SJSA1 (cell line): ENCODE results near the gene UBAP2L. TPM values are rescaled to one million over a fixed set of nuclear protein-coding genes. Genes with fewer than 3 reads are reported as not detected.
A peak's percentile ranks its signal among the peaks of the same experiment; 100 is the strongest.
"Not testable (repeated sequence)": the region's sequence is repeated elsewhere in the genome, so short reads cannot be mapped to it uniquely, and the experiment has no call there.

Source experiments
- DNase-seq, 2 experiments: peaks; one replicate each; pipeline ENCODE4 v3.0.0-alpha.2; 2015 to 2020; ENCODE audit warnings: low spot score in 2 of 2, low read depth in 1 of 2
- H3K27ac ChIP-seq: fragments of 250-450 bp; sonication (Bioruptor Pico); 2 replicates; pipeline ENCODE4 v1.5.1; 2020; ENCODE audit warnings: mild to moderate bottlenecking, moderate library complexity
- H3K27me3 ChIP-seq: fragments of 250-450 bp; sonication (Bioruptor Pico); replicated peaks from 2 replicates; pipeline ENCODE4 v1.5.1; 2020; ENCODE audit warnings: mild to moderate bottlenecking, moderate library complexity
- H3K36me3 ChIP-seq: fragments of 250-450 bp; sonication (Bioruptor Pico); 2 replicates; pipeline ENCODE4 v1.5.1; 2020; ENCODE audit warnings: mild to moderate bottlenecking
- H3K4me1 ChIP-seq: fragments of 250-450 bp; sonication (Bioruptor Pico); replicated peaks from 2 replicates; pipeline ENCODE4 v1.6.1; 2021; ENCODE audit warnings: mild to moderate bottlenecking
- H3K4me3 ChIP-seq: fragments of 250-450 bp; sonication (Bioruptor Pico); 2 replicates; pipeline ENCODE4 v1.5.1; 2020; ENCODE audit warnings: mild to moderate bottlenecking
- H3K9me3 ChIP-seq: fragments of 250-450 bp; sonication (Bioruptor Pico); replicated peaks from 2 replicates; pipeline ENCODE4 v1.5.1; 2020; ENCODE audit warnings: mild to moderate bottlenecking
- total RNA-seq: library from RNA; depleted of rRNA; stranded (reverse); fragments of >200 nt; shearing (Covaris generic); gene quantifications from 2 replicates; pipeline ENCODE4 v1.2.3, GENCODE V29; 2014

Gene UBAP2L
- total RNA-seq, 1 experiment from 2014 or later: 92.1 TPM

DNA sequence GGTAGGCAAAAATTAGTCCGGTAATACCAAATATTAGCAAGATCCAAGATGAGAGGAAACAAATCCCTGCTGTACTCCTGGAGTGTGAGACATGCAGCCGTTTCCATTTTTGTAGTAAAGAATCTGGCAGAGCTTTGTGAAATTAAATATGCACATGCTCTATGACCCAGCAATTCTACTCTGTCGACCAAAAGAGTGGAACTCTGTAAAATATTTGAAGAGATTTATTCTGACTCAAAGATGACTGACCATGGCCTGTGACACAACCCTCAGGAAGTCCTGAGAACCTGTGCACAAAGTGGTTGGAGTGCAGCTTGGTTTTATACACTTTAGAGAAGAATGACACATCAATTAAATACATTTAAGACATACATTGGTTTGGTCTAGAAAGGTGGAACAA lies 67.9 kb downstream of the UBAP2L start:
- H3K4me1 ChIP-seq: no peaks in the 10 kb centered on the region
- H3K9me3 ChIP-seq: no peaks in the 10 kb centered on the region
- H3K36me3 ChIP-seq: no peaks in the 10 kb centered on the region
- 0 out of 2 replicates have a peak, but pooled peaks cover 4% of the 10 kb centered on the region for H3K27me3 ChIP-seq
- DNase-seq: no peak
- no peak overlapping the region for H3K4me3 ChIP-seq
- H3K27ac ChIP-seq: no peak overlapping the region

DNA sequence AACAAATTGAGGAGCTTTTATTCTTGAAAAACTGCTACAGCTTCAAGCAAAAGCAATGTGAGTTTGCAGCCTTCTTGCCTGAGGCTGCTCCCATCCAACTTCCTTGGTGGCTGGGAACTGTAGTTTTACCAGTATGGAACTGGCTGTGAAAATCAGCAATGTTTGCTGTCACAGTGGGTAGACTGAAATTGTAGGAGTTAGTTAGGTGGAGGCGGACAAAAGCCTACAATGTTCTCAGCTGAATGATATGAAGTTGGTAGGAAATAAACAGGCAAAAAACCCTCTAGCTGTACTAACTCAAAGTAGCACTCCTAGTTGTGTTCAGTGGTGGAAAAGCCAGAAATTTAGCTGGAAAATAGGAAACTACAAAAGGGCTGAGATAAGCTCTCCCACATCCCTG lies 70.2 kb downstream of the UBAP2L start:
- no peaks in the 10 kb centered on the region for H3K36me3 ChIP-seq
- no peak for DNase-seq
- H3K9me3 ChIP-seq: peaks cover 5% of the 10 kb centered on the region
- H3K27me3 ChIP-seq: 0 out of 2 replicates have a peak, but pooled peaks cover 4% of the 10 kb centered on the region
- no peaks in the 10 kb centered on the region for H3K4me1 ChIP-seq
- no peak overlapping the region for H3K4me3 ChIP-seq
- no peak overlapping the region for H3K27ac ChIP-seq

DNA sequence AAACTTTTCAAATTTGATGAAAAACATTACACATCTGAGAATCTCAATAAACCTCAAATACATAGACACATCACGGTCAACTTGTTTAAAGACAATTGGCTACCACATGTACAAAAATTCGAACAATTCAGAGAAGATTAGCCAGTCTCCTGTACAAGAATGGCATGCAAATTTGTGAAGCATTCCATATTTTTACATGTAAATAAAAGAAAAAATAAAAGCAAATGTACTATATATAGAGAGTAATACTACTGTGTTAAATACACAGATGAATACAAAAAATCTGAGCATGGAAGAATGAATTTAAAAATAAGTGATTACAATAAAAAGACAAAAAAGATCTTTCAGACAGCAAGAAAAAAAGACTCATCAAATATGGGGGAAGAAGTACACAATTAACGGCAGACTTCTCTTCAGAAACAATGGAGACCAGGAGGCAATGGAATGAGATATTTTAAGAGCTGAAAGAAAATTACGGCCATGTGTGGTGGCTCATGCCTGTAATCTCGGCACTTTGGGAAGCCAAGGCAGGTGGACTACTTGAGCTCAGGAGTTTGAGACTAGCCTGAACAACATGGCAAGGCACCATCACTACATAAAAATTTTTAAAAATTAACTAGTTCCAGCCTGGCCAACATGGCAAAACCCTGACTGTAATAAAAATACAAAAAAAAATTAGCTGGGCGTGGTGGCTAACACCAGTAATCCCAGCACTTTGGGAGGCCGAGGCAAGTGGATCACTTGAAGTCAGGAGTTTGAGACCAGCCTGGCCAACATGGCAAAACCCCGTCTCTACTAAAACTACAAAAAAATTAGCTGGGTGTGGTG lies 74.9 kb downstream of the UBAP2L start:
- no peak for DNase-seq
- H3K27me3 ChIP-seq: no peaks in the 10 kb centered on the region
- no peak overlapping the region for H3K27ac ChIP-seq
- H3K4me3 ChIP-seq: no peak overlapping the region
- H3K9me3 ChIP-seq: peaks cover 11% of the 10 kb centered on the region
- H3K36me3 ChIP-seq: no peaks in the 10 kb centered on the region
- no peaks in the 10 kb centered on the region for H3K4me1 ChIP-seq

DNA sequence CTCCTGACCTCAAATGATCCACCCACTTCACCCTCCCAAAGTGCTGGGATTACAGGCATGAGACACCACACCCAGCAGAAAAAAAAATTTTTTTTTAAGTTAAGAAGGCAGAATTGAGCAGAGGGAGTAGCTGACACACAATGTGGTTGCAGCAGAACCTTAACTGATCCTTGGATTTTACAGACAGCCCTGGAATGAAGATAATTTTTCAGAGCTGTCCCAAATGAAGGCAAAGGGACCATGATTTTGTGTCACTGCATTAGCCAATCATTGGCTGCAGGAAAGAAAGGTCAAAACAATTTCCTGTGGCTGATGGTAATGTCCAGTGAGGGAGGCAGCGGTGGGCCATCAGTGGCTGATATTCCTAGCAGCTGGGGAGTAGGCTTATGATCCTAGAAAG lies 80.8 kb downstream of the UBAP2L start:
- no peak overlapping the region for H3K27ac ChIP-seq
- H3K9me3 ChIP-seq: no peaks in the 10 kb centered on the region
- no peak for DNase-seq

DNA sequence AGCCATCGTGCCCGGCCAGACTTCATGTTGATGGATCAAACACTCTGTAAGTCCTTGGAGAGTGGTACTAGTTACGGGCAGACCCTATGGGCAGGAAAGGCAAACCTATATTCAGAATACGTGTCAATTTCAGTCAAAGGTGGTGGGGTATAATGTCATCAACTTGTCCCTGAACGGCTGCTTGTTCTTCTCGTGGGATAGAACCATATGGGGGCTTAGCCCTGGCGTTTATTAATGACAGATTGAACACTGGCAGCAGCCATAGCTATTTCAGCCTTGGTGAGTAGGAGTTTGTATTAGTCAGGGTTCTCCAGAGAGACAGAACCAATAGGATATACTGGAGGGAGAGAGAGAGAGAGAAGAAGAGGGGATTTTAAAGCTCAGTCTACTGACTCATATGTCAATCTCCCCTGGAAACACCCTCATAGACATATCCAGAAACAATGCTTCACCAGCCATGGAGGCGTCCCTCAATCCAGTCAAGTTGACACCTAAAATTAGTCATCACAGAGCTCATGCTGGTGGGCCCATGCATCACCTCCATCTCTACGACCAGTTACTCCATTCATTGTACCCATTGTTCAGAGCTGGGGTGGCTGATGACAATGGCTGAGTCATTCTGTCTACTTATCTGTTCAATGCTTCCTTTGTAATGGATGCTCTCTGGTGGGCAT lies 84.0 kb downstream of the UBAP2L start:
- DNase-seq: peak; percentile 43 to 70
- no peaks in the 10 kb centered on the region for H3K9me3 ChIP-seq
- peaks cover 6% of the 10 kb centered on the region for H3K4me1 ChIP-seq
- H3K27me3 ChIP-seq: no peaks in the 10 kb centered on the region
- H3K36me3 ChIP-seq: no peaks in the 10 kb centered on the region
- no peak overlapping the region for H3K27ac ChIP-seq
- no peak overlapping the region for H3K4me3 ChIP-seq

More for the DNA sequence above, 80.8 kb downstream of the UBAP2L start:
- no peak overlapping the region for H3K4me3 ChIP-seq
- no peaks in the 10 kb centered on the region for H3K27me3 ChIP-seq
- H3K4me1 ChIP-seq: peaks cover 6% of the 10 kb centered on the region
- H3K36me3 ChIP-seq: no peaks in the 10 kb centered on the region

DNA sequence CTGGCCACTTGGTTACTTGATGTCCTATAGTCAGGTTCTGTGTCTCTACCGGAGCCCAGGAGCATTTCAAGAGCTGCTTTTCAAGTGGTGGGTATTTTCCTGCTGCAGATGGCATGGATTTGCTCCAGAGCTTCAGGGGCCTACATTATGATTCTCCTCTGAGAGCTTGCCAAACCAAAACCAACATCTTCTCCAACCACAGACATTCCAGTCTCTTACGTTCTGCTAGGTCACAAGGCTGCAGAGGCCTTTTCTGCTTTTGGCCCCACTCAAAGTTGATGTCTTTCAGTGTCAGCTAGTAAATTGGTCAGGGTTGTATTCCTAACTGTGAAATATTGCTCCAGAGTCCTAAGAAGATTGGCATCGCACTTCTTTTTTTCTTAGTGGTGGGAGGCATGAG lies 85.4 kb downstream of the UBAP2L start:
- H3K4me1 ChIP-seq: peaks cover 6% of the 10 kb centered on the region
- H3K9me3 ChIP-seq: no peaks in the 10 kb centered on the region
- no peak overlapping the region for H3K27ac ChIP-seq

DNA sequence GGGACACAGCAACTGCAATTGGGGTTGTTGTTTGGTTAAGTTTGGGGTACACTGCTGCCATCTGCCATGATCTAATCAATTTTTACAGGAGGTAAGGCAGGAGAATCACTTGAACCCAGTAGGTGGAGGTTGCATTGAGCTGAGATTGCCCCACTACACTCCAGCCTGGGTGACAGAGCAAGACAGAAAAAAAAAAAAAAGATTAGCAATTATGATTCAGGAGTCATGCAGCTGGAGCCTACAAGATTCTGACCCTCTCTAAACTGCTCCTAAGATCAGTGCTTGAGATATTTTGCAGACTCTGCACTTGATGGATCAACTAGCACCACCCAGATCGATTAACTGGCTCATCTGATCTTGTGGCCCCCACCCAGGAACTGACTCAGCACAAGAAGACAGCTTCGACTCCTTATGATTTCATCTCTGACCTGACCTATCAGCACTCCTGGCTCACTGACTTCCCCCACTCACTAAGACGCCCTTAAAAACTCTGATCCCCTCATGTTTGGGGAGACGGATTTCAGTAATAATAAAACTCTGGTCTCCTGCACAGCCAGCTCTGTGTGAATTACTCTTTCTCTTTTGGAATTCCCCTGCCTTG lies 87.0 kb downstream of the UBAP2L start:
- not testable (repeated sequence) for H3K27me3 ChIP-seq, H3K9me3 ChIP-seq, DNase-seq, H3K27ac ChIP-seq, H3K4me1 ChIP-seq, H3K36me3 ChIP-seq, H3K4me3 ChIP-seq

More for the DNA sequence above, 85.4 kb downstream of the UBAP2L start:
- no peak overlapping the region for H3K4me3 ChIP-seq
- no peaks in the 10 kb centered on the region for H3K27me3 ChIP-seq
- DNase-seq: no peak
- H3K36me3 ChIP-seq: no peaks in the 10 kb centered on the region

DNA sequence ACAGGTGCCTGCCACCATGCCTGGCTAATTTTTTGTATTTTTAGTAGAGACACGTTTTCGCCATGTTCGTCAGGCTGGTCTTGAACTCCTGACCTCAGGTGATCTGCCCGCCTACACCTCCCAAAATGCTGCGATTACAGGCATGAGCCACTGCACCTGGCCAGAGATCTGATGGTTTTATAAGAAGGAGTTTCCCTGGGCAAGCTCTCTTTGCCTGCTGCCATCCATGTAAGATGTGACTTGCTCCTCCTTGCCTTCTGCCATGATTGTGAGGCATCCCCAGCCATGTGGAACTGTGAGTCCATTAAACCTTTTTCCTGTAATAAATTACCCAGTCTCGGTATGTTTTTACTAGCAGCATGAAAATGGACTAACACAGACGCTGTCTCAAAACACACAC lies 88.4 kb downstream of the UBAP2L start:
- not testable (repeated sequence) for H3K27me3 ChIP-seq, H3K4me1 ChIP-seq

DNA sequence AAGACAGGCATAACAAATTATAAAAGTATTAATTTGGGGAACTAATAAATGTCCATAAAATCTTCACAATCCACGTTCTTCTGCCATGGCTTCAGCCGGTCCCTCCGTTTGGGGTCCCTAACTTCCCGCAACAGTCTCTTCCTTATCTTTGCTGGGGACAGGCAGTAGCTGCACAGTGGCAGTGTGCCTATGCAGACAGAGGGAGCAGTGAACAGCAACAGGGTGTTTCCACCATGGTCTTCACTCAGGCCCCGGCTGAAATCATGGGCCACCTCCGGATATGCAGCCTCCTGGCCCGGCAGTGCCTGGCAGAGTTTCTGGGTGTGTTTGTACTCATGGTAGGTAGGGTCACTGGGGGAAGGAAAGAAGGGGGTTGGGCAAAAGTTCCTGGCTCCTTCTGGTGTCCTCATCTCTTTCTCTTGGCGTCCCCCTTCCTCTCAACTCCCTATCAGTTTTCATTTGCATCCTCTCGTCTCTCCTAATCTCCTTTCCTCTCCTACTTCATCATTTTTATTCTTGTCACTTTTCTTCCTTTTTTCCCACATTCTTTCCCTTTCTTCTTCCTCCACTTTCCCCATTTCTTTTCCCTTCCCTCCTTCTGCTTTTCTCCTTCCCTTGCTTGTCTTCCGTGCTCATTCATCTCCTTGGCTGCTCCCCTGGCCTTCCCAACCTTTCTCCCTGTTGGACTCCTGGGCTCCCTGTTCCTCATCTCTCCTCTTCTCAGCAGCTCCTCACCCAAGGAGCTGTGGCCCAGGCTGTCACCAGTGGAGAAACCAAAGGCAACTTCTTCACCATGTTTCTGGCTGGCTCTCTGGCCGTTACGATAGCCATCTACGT lies 91.7 kb downstream of the UBAP2L start:
- not testable (repeated sequence) for H3K36me3 ChIP-seq, H3K27me3 ChIP-seq, H3K4me1 ChIP-seq, H3K4me3 ChIP-seq, DNase-seq, H3K27ac ChIP-seq, H3K9me3 ChIP-seq

More for the DNA sequence above, 88.4 kb downstream of the UBAP2L start:
- H3K27ac ChIP-seq, H3K4me3 ChIP-seq, H3K36me3 ChIP-seq, H3K9me3 ChIP-seq, DNase-seq: not testable (repeated sequence)

DNA sequence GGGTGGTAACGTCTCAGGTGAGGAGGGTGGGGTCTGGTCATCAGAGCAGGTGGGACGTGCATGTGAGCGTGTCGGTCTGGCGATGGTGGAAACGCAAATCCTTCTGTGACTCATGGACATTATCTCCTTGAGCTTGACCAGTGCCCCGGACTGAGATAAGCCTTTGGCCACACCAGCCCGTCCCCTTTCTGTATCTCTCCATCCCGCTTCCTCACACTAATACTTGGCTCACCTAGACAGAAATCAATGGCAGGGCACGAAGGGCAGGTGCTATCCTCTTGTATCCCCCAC lies 92.3 kb downstream of the UBAP2L start:
- DNase-seq: no peak
- H3K27ac ChIP-seq: no peak overlapping the region
- 0 out of 2 replicates have a peak, but pooled peaks cover 4% of the 10 kb centered on the region for H3K9me3 ChIP-seq
- H3K4me1 ChIP-seq: no peaks in the 10 kb centered on the region; the same call in 1 of the 2 replicates
- no peak overlapping the region for H3K4me3 ChIP-seq
- 0 out of 2 replicates have a peak, but pooled peaks cover 6% of the 10 kb centered on the region for H3K27me3 ChIP-seq
- no peaks in the 10 kb centered on the region for H3K36me3 ChIP-seq

DNA sequence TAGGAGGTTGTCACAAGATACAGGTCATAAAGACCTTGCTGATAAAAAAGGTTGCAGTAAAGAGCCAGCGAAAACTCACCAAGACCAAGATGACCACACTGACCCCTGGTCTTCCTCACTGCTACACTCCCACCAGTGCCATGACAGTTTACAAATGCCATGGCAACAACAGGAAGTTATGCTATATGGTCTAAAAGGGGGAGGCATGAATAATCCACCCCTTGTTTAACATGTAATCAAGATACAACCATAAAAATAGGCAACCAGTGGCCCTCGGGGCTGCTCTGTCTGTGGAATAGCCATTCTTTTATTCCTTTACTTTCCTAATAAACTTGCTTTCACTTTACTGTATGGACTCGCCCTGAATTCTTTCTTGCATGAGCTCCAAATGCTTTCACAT lies 93.5 kb downstream of the UBAP2L start:
- H3K36me3 ChIP-seq, H3K27me3 ChIP-seq, H3K27ac ChIP-seq, H3K9me3 ChIP-seq, H3K4me3 ChIP-seq, H3K4me1 ChIP-seq, DNase-seq: not testable (repeated sequence)

DNA sequence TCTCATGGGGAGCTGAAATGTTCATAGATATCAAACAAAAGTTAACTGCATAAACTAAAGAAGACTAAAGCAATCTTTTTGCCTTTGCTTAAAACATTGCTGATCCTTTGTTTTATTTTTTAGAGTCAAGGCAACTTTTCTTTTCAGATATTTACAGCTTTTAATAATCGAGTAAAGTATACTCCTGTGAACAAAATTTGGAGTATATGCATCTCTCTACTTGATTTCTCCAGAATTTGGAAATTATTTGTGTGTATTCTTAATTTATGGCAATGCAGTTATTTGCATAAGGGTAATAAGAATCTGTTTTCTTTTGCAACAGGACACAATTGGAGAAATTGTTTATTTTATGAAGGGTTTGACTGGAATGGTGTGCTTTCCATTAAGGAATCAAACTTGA lies 95.9 kb downstream of the UBAP2L start:
- H3K36me3 ChIP-seq: no peaks in the 10 kb centered on the region

DNA sequence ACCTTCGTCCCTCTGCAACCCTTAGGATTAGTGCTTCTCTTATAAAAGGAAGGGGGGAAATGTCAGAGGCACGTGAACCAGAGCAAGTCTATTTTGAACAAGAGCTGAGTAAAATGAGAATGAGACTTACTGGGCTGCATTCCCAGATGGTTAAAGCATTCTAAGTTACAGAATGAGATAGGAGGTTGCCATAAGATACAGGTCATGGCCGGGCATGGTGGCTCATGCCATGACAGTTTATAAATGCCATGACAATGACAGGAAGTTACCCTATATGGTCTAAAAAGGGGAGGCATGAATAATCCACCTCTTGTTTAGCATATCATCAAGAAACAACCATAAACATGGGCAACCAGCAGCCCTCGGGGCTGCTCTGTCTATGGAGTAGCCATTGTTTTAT lies 97.6 kb downstream of the UBAP2L start:
- H3K27me3 ChIP-seq: 0 out of 2 replicates have a peak, but pooled peaks cover 6% of the 10 kb centered on the region
- no peaks in the 10 kb centered on the region for H3K36me3 ChIP-seq
- H3K4me1 ChIP-seq: peaks cover 4% of the 10 kb centered on the region; the same call in 1 of the 2 replicates
- H3K4me3 ChIP-seq: no peak overlapping the region
- DNase-seq: peak in 1 of 2 experiments; percentile 15
- H3K27ac ChIP-seq: no peak overlapping the region
- H3K9me3 ChIP-seq: peaks cover 5% of the 10 kb centered on the region; the same call in 1 of the 2 replicates

More for the DNA sequence above, 95.9 kb downstream of the UBAP2L start:
- H3K27ac ChIP-seq: no peak overlapping the region
- peaks cover 4% of the 10 kb centered on the region; the same call in 1 of the 2 replicates for H3K4me1 ChIP-seq
- 0 out of 2 replicates have a peak, but pooled peaks cover 6% of the 10 kb centered on the region for H3K27me3 ChIP-seq
- DNase-seq: no peak
- peaks cover 5% of the 10 kb centered on the region; the same call in 1 of the 2 replicates for H3K9me3 ChIP-seq
- H3K4me3 ChIP-seq: no peak overlapping the region
